ENCODE data around the gene OSBPL6.

DNA sequence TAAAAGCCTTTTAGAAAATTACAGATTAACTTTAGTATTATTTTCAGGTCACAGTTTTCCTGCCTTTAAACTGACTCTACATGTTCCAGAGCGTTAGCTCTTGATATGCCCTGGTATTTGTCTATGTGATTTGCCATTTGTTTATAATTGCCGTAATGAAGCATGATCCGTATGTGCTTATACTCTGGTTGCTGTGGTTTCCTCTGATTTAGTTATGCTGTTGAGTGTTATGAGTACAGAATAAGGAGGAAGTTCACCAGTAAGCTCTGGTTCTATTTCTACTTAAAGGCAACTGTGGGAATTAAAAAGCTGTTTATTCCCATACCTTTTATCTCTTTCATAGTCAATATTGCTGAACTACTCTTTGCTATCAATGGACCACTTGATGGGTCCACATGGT, 123.5 kb downstream of the OSBPL6 start:
- no peak for TF ChIP-seq EZH2 (IDR thresholded peaks at IDR 0.05)
- TF ChIP-seq CTCF (IDR thresholded peaks at IDR 0.05): no peak
- TF ChIP-seq EZH2phosphoT487 (IDR thresholded peaks at IDR 0.05): no peak

Data from neural progenitor cell (in vitro differentiated cells).